OCI-LY1 (cell line): ENCODE results near the gene CLIP2.

Experiments
- EZH2 ChIP-seq: fragments of 200-600 bp; sonication (generic), shearing (Covaris generic); IDR thresholded peaks from 2 replicates; pipeline ENCODE4 v1.8.0; 2017; ENCODE audit warnings: borderline replicate concordance, mixed run types, mild to moderate bottlenecking, antibody characterized with exemption, low read length, moderate library complexity, mixed read lengths
- TF ChIP-seq, protein P1 (sequence below): fragments of 200-600 bp; sonication (generic), shearing (Covaris generic); IDR thresholded peaks from 2 replicates; pipeline ENCODE4 v1.5.1; 2017; ENCODE audit warnings: mild to moderate bottlenecking, antibody characterized with exemption, low read length, moderate library complexity, mixed read lengths

DNA sequence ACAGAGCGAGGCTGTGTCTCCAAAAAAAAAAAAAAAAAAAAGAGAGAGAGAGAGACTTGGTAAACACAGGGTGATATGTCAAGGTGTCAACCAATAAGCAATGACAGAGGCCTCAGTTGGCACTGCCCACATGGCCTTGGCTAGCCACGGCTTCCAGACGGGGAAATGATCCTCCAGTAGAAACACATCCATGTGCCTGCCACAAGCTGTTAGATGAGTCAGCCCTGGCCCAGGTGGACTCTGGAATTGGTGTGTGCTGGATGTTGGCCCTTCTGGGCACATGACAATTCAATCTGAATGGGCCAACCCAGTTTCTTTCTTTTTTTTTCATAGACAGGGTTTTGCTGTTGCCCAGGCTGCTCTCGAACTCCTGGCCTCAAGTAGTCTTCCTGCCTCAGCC lies 48.7 kb upstream of the CLIP2 start:
- TF ChIP-seq, protein P1, sequence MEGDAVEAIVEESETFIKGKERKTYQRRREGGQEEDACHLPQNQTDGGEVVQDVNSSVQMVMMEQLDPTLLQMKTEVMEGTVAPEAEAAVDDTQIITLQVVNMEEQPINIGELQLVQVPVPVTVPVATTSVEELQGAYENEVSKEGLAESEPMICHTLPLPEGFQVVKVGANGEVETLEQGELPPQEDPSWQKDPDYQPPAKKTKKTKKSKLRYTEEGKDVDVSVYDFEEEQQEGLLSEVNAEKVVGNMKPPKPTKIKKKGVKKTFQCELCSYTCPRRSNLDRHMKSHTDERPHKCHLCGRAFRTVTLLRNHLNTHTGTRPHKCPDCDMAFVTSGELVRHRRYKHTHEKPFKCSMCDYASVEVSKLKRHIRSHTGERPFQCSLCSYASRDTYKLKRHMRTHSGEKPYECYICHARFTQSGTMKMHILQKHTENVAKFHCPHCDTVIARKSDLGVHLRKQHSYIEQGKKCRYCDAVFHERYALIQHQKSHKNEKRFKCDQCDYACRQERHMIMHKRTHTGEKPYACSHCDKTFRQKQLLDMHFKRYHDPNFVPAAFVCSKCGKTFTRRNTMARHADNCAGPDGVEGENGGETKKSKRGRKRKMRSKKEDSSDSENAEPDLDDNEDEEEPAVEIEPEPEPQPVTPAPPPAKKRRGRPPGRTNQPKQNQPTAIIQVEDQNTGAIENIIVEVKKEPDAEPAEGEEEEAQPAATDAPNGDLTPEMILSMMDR, result no peak
- no peak for TF ChIP-seq EZH2
